PC-3 (cell line): ENCODE data around the gene TIMP3. TPM values are rescaled to one million over a fixed set of nuclear protein-coding genes. Genes with fewer than 3 reads are reported as not detected.
"Not testable (repeated sequence)": the region's sequence is repeated elsewhere in the genome, so short reads cannot be mapped to it uniquely, and the experiment has no call there.

Experiments used
- ATAC-seq: fragments of 200-7000 bp; cut with Tn5 transposase; 2 replicates; pipeline ENCODE4 v1.9.1; 2020; ENCODE audit warnings: mild to moderate bottlenecking, moderate library complexity
- BruUV-seq: library from RNA; stranded (reverse); fragments of 400-500 nt; replicated peaks from 2 replicates; lab custom pipeline; 2021; lab: Mats Ljungman, UMichigan
- CTCF ChIA-PET: fragments of 300-600 bp; sonication (Branson Sonifier 250); formaldehyde crosslinking; loops from one replicate; lab custom pipeline; 2022; ENCODE audit warnings: antibody characterized with exemption; lab: Charles Lee
- POLR2A ChIA-PET: fragments of 300-600 bp; sonication (Branson Sonifier 250); formaldehyde crosslinking; loops from one replicate; lab custom pipeline; 2022; ENCODE audit warnings: antibody characterized with exemption; ENCODE audit not compliant: unreplicated experiment; lab: Charles Lee
- DNase-seq: peaks from one replicate; pipeline ENCODE4 v3.0.0-alpha.2; 2015
- H2AFZ ChIP-seq: fragments of 300-600 bp; sonication (generic); 2 replicates; pipeline ENCODE4 v1.6.0; 2016; ENCODE audit warnings: antibody characterized with exemption, low read length
- H3F3A ChIP-seq: fragments of 300-600 bp; sonication (generic); one replicate; pipeline ENCODE4 v1.6.0; 2017; ENCODE audit warnings: antibody characterized with exemption, low read length, control low read depth, mild to moderate bottlenecking; ENCODE audit not compliant: unreplicated experiment
- H3K27ac ChIP-seq: fragments of 300-600 bp; sonication (generic); 2 replicates; pipeline ENCODE4 v1.5.1; 2016; ENCODE audit warnings: mild to moderate bottlenecking, low read length
- H3K27me3 ChIP-seq: fragments of 300-600 bp; sonication (generic); 2 replicates; pipeline ENCODE4 v1.6.1; 2016; ENCODE audit warnings: low read length, mixed read lengths
- H3K36me3 ChIP-seq: fragments of 300-600 bp; sonication (generic); 2 replicates; pipeline ENCODE4 v1.6.1; 2016; ENCODE audit warnings: low read depth, mixed run types, low read length, mixed read lengths
- H3K4me1 ChIP-seq: fragments of 300-600 bp; sonication (generic); 2 replicates; pipeline ENCODE4 v1.5.1; 2016; ENCODE audit warnings: low read length; ENCODE audit not compliant: insufficient read depth
- H3K4me2 ChIP-seq: fragments of 300-600 bp; sonication (generic); 2 replicates; pipeline ENCODE4 v1.6.0; 2016; ENCODE audit warnings: low read length
- H3K4me3 ChIP-seq: fragments of 300-600 bp; sonication (generic); 2 replicates; pipeline ENCODE4 v1.5.1; 2016; ENCODE audit warnings: mild to moderate bottlenecking, low read length, mixed read lengths
- H3K79me2 ChIP-seq: fragments of 300-600 bp; sonication (generic); 2 replicates; pipeline ENCODE4 v1.6.1; 2017; ENCODE audit warnings: low read length, mixed read lengths
- H3K9ac ChIP-seq: fragments of 300-600 bp; sonication (generic); 2 replicates; pipeline ENCODE4 v1.6.0; 2016; ENCODE audit warnings: mild to moderate bottlenecking, low read length
- H3K9me2 ChIP-seq: fragments of 300-600 bp; sonication (generic); replicated peaks from 2 replicates; pipeline ENCODE4 v1.6.1; 2016; ENCODE audit warnings: mixed run types, low read length, mixed read lengths
- H3K9me3 ChIP-seq: fragments of 300-600 bp; sonication (generic); 2 replicates; pipeline ENCODE4 v1.6.1; 2016; ENCODE audit warnings: low read length, mixed read lengths
- H4K20me1 ChIP-seq: fragments of 300-600 bp; sonication (generic); 2 replicates; pipeline ENCODE4 v1.6.1; 2016; ENCODE audit warnings: low read length, mixed read lengths
- EZH2 ChIP-seq: fragments of 300-600 bp; sonication (generic); IDR thresholded peaks from one replicate; pipeline ENCODE4 v1.6.1; 2017; ENCODE audit warnings: antibody characterized with exemption, mild to moderate bottlenecking, low read length; ENCODE audit not compliant: unreplicated experiment
- EZH2phosphoT487 ChIP-seq: fragments of 300-600 bp; sonication (generic); IDR thresholded peaks from 2 replicates; pipeline ENCODE4 v1.6.1; 2018; ENCODE audit warnings: mild to moderate bottlenecking, antibody characterized with exemption, low read length, borderline replicate concordance
- intact Hi-C: fragments of 100-400 bp; cut with micrococcal nuclease; formaldehyde crosslinking; loops from 2 replicates; pipeline ENCODE4 v1.9.0; 2023
- total RNA-seq: library from RNA; depleted of rRNA; stranded (reverse); fragments of >200 nt; gene quantifications from 2 replicates; pipeline ENCODE4 v1.2.3, GENCODE V29; 2014
- TF ChIP-seq, protein P1 (sequence below): fragments of 300-600 bp; sonication (generic); conservative IDR thresholded peaks from 2 replicates; pipeline ENCODE4 v1.5.1; 2017; ENCODE audit warnings: antibody characterized with exemption, low read depth, mild to moderate bottlenecking, low read length

The TIMP3 gene
- total RNA-seq, 1 experiment from 2014 or later, result not detected

DNA sequence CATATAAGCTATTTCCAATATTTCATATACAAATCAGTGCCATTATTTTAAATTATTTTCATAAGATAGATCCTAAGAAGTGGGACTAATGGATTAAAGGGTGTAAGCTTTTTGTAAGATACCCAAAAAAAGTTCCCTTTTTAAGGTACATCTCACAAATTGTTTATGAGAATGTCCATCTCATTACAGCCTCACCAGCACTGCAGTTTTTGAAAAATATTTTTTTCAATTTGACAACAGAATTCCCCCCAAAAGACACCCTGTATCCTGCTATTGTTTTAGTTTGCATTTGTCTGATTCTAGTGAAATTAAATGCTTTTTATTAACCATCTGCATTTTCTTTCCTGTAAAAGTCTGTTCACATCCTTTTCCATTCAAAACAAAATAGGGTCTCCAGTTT lies 69.0 kb downstream of the TIMP3 start:
- CTCF ChIA-PET, result no interaction called here
- Histone ChIP-seq H2AFZ (no peak overlapping the region), H3K36me3 (no peaks in the 10 kb centered on the region), H3K9me3 (no peaks in the 10 kb centered on the region), H3K27ac (no peak overlapping the region), H3F3A (no peaks in the 10 kb centered on the region), H4K20me1 (no peaks in the 10 kb centered on the region), H3K9me2 (no peaks in the 10 kb centered on the region), H3K4me1 (no peaks in the 10 kb centered on the region), H3K9ac (no peak overlapping the region), H3K4me3 (no peak overlapping the region), H3K27me3 (no peaks in the 10 kb centered on the region), H3K79me2 (no peaks in the 10 kb centered on the region), H3K4me2 (no peak overlapping the region)
- no TSS peak for BruUV-seq
- POLR2A ChIA-PET, result no interaction called here
- TF ChIP-seq, protein P1, sequence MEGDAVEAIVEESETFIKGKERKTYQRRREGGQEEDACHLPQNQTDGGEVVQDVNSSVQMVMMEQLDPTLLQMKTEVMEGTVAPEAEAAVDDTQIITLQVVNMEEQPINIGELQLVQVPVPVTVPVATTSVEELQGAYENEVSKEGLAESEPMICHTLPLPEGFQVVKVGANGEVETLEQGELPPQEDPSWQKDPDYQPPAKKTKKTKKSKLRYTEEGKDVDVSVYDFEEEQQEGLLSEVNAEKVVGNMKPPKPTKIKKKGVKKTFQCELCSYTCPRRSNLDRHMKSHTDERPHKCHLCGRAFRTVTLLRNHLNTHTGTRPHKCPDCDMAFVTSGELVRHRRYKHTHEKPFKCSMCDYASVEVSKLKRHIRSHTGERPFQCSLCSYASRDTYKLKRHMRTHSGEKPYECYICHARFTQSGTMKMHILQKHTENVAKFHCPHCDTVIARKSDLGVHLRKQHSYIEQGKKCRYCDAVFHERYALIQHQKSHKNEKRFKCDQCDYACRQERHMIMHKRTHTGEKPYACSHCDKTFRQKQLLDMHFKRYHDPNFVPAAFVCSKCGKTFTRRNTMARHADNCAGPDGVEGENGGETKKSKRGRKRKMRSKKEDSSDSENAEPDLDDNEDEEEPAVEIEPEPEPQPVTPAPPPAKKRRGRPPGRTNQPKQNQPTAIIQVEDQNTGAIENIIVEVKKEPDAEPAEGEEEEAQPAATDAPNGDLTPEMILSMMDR, result no peak
- TF ChIP-seq EZH2phosphoT487 (no peak), EZH2 (no peak)
- ATAC-seq, result no peak
- intact Hi-C loops, result no loop called here
- no peak for DNase-seq

DNA sequence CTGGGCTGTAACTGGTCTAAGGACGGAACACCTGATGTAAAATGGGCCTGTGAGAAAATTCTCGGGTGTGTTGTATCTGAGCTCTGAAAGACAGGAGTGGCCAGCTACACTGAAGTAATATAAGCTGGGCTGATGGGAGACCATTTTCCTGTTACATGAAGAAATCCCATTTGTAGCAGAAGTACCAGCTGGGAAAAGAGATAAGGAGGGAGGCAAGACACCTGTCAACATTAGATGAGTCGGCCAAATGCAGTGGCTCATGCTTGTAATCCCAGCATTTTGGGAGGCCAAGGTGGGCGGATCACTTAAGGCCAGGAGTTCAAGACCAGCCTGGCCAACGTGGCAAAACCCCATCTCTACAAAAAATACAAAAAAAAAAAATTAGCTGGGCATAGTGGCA lies 72.1 kb downstream of the TIMP3 start:
- POLR2A ChIA-PET, H2AFZ ChIP-seq, H3K4me1 ChIP-seq, ATAC-seq, DNase-seq, H3K36me3 ChIP-seq, H3K9me3 ChIP-seq, BruUV-seq, H3K9ac ChIP-seq, intact Hi-C loops, H3K9me2 ChIP-seq, H3K4me3 ChIP-seq, H4K20me1 ChIP-seq, H3F3A ChIP-seq, H3K27me3 ChIP-seq, H3K27ac ChIP-seq, H3K4me2 ChIP-seq, CTCF ChIA-PET, H3K79me2 ChIP-seq: not testable (repeated sequence)

DNA sequence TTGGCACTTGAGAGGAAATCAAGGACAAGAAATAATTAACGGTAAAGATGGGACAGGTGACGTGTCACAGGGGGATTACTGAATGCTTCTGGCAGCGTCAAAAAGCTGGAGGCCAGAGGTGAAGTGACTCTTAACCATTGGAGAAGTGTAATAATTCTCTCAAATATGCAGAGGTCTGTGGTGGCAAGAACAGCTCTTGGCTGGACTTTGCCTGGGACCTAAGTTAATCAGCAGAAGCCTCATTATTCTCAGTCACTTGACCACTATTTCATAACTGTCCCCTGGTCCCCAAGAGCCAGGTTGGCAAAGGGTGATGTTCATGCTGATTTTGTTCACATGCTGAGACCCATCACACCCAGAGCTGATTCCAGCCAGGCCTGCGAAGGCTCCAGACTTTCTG lies 72.9 kb downstream of the TIMP3 start:
- Histone ChIP-seq H3K79me2 (no peaks in the 10 kb centered on the region), H3F3A (no peaks in the 10 kb centered on the region), H4K20me1 (no peaks in the 10 kb centered on the region), H3K4me2 (no peak overlapping the region), H2AFZ (no peak overlapping the region), H3K27me3 (no peaks in the 10 kb centered on the region), H3K4me1 (no peaks in the 10 kb centered on the region), H3K9ac (no peak overlapping the region), H3K36me3 (no peaks in the 10 kb centered on the region), H3K9me3 (no peaks in the 10 kb centered on the region), H3K4me3 (no peak overlapping the region), H3K9me2 (no peaks in the 10 kb centered on the region), H3K27ac (no peak overlapping the region)
- DNase-seq (no peak), ATAC-seq (no peak)
- no TSS peak for BruUV-seq
- TF ChIP-seq, protein P1, result no peak
- TF ChIP-seq EZH2 (no peak), EZH2phosphoT487 (no peak)
- POLR2A ChIA-PET, result no interaction called here
- intact Hi-C loops, result no loop called here
- CTCF ChIA-PET, result interaction anchor here (0.6 kb wide), 1 partner anchor 356 kb away, joined by 4 read pairs; no protein-coding TSS in a partner anchor
